HEK293 (cell line): ENCODE measurements around the gene ARPC1B.
A peak's percentile ranks its signal among the peaks of the same experiment; 100 is the strongest.

Experiments
- CTCF ChIA-PET: fragments of 350-600 bp; formaldehyde crosslinking; extraction: SDS; loops from one replicate; lab custom pipeline; 2021; ENCODE audit warnings: antibody characterized with exemption; lab: Yijun Ruan, JAX
- POLR2A ChIA-PET: fragments of 300-600 bp; formaldehyde crosslinking; extraction: SDS; loops from one replicate; lab custom pipeline; 2020; ENCODE audit warnings: antibody characterized with exemption, inconsistent platforms; lab: Yijun Ruan, JAX
- H3K27ac ChIP-seq: fragments of 200-500 bp; sonication (Bioruptor generic); 2 replicates; pipeline ENCODE4 v1.5.1; 2014; ENCODE audit warnings: low read depth, low read length, control low read depth, inconsistent platforms; ENCODE audit errors: extremely low read depth
- H3K36me3 ChIP-seq, 2 experiments: fragments of 200-500 bp in 1 of 2; sonication (Bioruptor generic) in 1 of 2; 1 replicate in 1 of 2; 2 replicates in 1 of 2; pipeline ENCODE4 v1.5.1; 2014 to 2017; ENCODE audit warnings: inconsistent platforms in 2 of 2, low read length in 2 of 2; ENCODE audit not compliant: control insufficient read depth in 2 of 2, insufficient read depth in 1 of 2
- H3K4me1 ChIP-seq: fragments of 200-500 bp; sonication (Bioruptor generic); 2 replicates; pipeline ENCODE4 v1.5.1; 2014; ENCODE audit warnings: mild to moderate bottlenecking, low read length, inconsistent platforms; ENCODE audit not compliant: control insufficient read depth, insufficient read depth
- H3K4me3 ChIP-seq: 2 replicates; pipeline ENCODE4 v1.5.1; 2011; ENCODE audit warnings: low read depth, mild to moderate bottlenecking, control low read depth, low read length, moderate library complexity
- H3K9me3 ChIP-seq: fragments of 200-500 bp; sonication (Bioruptor generic); 2 replicates; pipeline ENCODE4 v1.5.1; 2014; ENCODE audit warnings: low read depth, low read length, inconsistent platforms; ENCODE audit not compliant: control insufficient read depth, insufficient read depth
- GLIS1 ChIP-seq: fragments of 450-650 bp; formaldehyde crosslinking; IDR thresholded peaks from 2 replicates; pipeline ENCODE4 v1.5.1; 2016; ENCODE audit warnings: missing biosample characterization, missing genetic modification characterization
- KLF10 ChIP-seq: fragments of 450-650 bp; IDR thresholded peaks from 2 replicates; pipeline ENCODE4 v1.5.1; 2018; ENCODE audit warnings: missing biosample characterization, mild to moderate bottlenecking, missing genetic modification characterization
- ZFP69B ChIP-seq: fragments of 450-650 bp; formaldehyde crosslinking; IDR thresholded peaks from 2 replicates; pipeline ENCODE4 v1.5.1; 2016; ENCODE audit warnings: missing biosample characterization, missing genetic modification characterization
- ZNF132 ChIP-seq: fragments of 450-650 bp; formaldehyde crosslinking; IDR thresholded peaks from 2 replicates; pipeline ENCODE4 v1.5.1; 2017; ENCODE audit warnings: missing biosample characterization, missing genetic modification characterization, borderline replicate concordance
- ZNF350 ChIP-seq: fragments of 450-650 bp; formaldehyde crosslinking; IDR thresholded peaks from 2 replicates; pipeline ENCODE4 v1.5.0; 2017; ENCODE audit warnings: missing biosample characterization, mild to moderate bottlenecking, missing genetic modification characterization
- ZNF354C ChIP-seq: fragments of 450-650 bp; formaldehyde crosslinking; IDR thresholded peaks from 2 replicates; pipeline ENCODE4 v1.5.1; 2016; ENCODE audit warnings: missing biosample characterization, missing genetic modification characterization, low read depth, borderline replicate concordance
- ZNF529 ChIP-seq: fragments of 450-650 bp; formaldehyde crosslinking; IDR thresholded peaks from 2 replicates; pipeline ENCODE4 v1.5.1; 2017; ENCODE audit warnings: missing genetic modification characterization, missing biosample characterization; ENCODE audit not compliant: insufficient replicate concordance
- ZNF658 ChIP-seq: fragments of 450-650 bp; formaldehyde crosslinking; IDR thresholded peaks from 2 replicates; pipeline ENCODE4; 2016; ENCODE audit warnings: missing biosample characterization, missing genetic modification characterization
- ZNF664 ChIP-seq: fragments of 450-650 bp; formaldehyde crosslinking; IDR thresholded peaks from 2 replicates; pipeline ENCODE4 v1.5.1; 2016; ENCODE audit warnings: missing biosample characterization, missing genetic modification characterization
- ZNF670 ChIP-seq: fragments of 450-650 bp; formaldehyde crosslinking; IDR thresholded peaks from 2 replicates; pipeline ENCODE4 v1.5.1; 2016; ENCODE audit warnings: missing biosample characterization, missing genetic modification characterization, low read depth
- ZNF704 ChIP-seq: fragments of 450-650 bp; formaldehyde crosslinking; IDR thresholded peaks from 2 replicates; pipeline ENCODE4 v1.5.1; 2016; ENCODE audit warnings: missing biosample characterization, missing genetic modification characterization
- ZSCAN4 ChIP-seq: fragments of 450-650 bp; formaldehyde crosslinking; IDR thresholded peaks from 2 replicates; pipeline ENCODE4 v1.5.1; 2017; ENCODE audit warnings: missing biosample characterization, missing genetic modification characterization
- TF ChIP-seq, protein P1 (sequence below): fragments of 450-650 bp; formaldehyde crosslinking; IDR thresholded peaks from 2 replicates; pipeline ENCODE4 v1.5.1; 2016; ENCODE audit warnings: missing biosample characterization, missing genetic modification characterization

ARPC1B gene

DNA sequence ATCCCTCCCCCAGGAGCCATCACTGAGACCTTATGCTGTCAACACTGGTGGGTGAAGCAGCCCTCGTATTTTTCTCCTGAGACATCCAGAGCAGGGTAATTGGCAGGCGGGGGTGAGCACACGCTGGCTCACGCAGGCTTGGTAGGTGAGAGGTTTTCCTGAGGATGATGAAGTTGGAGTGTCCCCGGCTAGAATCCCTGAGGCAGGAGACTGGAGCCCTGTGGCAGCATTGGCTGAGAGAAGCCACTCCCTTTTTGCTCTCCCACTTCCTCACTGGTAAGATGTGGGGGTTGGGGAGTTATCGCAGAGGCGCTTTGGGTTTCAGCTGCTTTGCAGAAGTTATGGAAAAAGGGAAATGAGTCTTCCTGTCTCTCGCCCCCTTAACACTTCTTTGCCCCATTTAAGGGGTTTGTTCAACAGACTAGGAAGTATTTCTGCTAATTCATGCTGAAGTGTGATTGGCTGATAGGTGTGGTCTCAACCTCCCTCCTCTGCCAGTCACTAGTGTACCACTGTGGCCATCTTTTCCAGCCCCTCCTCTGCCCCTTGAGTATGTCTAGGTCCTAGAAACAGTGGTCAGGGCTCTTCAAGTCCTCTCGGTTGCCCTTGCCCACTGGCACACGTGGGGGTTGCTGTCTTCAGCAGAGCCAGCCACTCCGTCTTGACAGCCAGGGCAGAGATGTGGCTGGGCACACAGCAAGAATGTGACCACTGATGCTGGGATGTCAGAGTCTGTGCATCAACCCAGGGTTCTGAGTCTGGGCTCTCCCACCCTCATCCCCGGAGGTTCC, 5.7 kb downstream of the ARPC1B start (continued):
- TF ChIP-seq ZSCAN4 = no peak
- TF ChIP-seq ZFP69B (tag by site-specific recombination) = peak; percentile 92
- no peak for TF ChIP-seq ZNF354C (tag by site-specific recombination)
- TF ChIP-seq KLF10 (tag by site-specific recombination) = peak; percentile 44; the same call in 1 of the 2 replicates
- TF ChIP-seq, all 188 proteins: peak for 5

DNA sequence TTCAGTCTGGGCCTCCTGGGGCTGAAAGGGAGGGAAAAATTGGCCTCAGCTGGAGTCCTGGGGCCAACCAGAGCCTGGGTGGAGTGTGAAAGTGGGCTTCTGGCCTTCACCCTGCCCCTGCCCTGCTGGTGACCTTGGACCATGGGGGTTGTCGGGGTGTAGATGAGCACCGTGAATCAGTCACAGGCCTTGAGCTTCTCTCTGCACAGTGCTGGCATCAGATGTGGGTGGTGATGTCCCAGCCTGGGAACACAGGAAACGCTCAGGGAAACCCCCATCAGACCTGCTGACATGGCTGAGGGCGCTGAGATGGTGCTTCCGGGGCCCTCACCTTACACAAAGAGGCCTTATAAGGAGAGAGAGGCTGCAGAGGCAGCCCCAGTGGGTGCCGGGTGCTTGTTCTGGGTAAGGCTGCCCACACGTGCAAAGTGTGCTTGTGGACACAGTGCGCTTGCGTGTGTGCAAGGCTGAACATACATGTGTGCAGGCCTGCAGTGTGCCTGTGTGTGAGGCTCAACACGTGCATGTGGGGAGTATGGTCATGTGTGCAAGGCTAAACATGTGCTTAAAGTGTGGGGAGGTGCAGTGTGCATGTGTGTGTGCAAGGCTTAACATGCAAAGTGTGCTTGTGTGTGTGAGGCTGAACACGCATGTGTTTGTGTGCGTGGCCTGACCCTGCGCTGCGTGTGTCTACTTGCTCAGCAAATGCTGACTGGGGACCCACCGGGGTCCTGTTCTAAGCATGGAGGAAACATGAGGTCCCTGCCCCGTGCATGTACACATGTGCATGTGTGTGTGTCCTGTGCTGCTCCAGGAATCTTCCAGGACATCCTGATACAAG, 6.5 kb downstream of the ARPC1B start:
- Histone ChIP-seq H3K36me3 (peaks cover 5% of the 10 kb centered on the region in 2 experiments; a peak in 2 of 3 replicates), H3K4me3 (no peak overlapping the region)

GRCh38 chr7:99381664-99382075, 7.1 kb downstream of the ARPC1B start:
- no peak overlapping the region for H3K27ac ChIP-seq
- ChIA-PET POLR2A (interaction anchor here (1.0 kb wide), 1 partner anchor 25 kb away, joined by 3 read pairs; no protein-coding TSS in a partner anchor), CTCF (no interaction called here)
- peaks cover 5 to 9% of the 10 kb centered on the region in 2 experiments; a peak in 2 of 3 replicates for H3K36me3 ChIP-seq
- H3K4me1 ChIP-seq = no peaks in the 10 kb centered on the region; the same call in 1 of the 2 replicates
- no peaks in the 10 kb centered on the region for H3K9me3 ChIP-seq
- TF ChIP-seq, protein P1, sequence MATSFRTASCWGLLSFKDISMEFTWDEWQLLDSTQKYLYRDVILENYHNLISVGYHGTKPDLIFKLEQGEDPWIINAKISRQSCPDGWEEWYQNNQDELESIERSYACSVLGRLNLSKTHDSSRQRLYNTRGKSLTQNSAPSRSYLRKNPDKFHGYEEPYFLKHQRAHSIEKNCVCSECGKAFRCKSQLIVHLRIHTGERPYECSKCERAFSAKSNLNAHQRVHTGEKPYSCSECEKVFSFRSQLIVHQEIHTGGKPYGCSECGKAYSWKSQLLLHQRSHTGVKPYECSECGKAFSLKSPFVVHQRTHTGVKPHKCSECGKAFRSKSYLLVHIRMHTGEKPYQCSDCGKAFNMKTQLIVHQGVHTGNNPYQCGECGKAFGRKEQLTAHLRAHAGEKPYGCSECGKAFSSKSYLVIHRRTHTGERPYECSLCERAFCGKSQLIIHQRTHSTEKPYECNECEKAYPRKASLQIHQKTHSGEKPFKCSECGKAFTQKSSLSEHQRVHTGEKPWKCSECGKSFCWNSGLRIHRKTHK = no peak
- TF ChIP-seq, all 188 proteins: peak for 0
- H3K4me3 ChIP-seq = no peak overlapping the region

More for the DNA sequence above, 6.5 kb downstream of the ARPC1B start:
- CTCF ChIA-PET = no interaction called here
- H3K9me3 ChIP-seq = no peaks in the 10 kb centered on the region
- no peak overlapping the region for H3K27ac ChIP-seq
- H3K4me1 ChIP-seq = no peaks in the 10 kb centered on the region; the same call in 1 of the 2 replicates
- POLR2A ChIA-PET = no interaction called here
- no peak for TF ChIP-seq ZNF350 (tag by site-specific recombination)
- TF ChIP-seq, protein P1 = no peak
- peak; percentile 34; the same call in 1 of the 2 replicates for TF ChIP-seq GLIS1

- H3K4me3 ChIP-seq = no peak overlapping the region
- H3K4me1 ChIP-seq = no peaks in the 10 kb centered on the region; the same call in 1 of the 2 replicates
- ChIA-PET POLR2A (interaction anchor here (1.5 kb wide), 1 partner anchor 10 kb away, joined by 4 read pairs; no protein-coding TSS in a partner anchor), CTCF (interaction anchor here (0.6 to 0.7 kb wide), 2 partner anchors 15 to 98 kb away, joined by 3 to 4 read pairs; no protein-coding TSS in a partner anchor)
- H3K36me3 ChIP-seq = peaks cover 0 to 16% of the 10 kb centered on the region in 2 experiments; a peak in 2 of 3 replicates
- no peaks in the 10 kb centered on the region for H3K9me3 ChIP-seq
- TF ChIP-seq ZNF529 (tag by site-specific recombination) (no peak), ZNF658 (tag by site-specific recombination) (no peak), ZNF132 (tag by site-specific recombination) (no peak), ZNF664 (tag by site-specific recombination) (0 out of 2 replicates have a peak, but pooled peaks have one; percentile 50), ZNF704 (tag by site-specific recombination) (no peak), ZNF670 (no peak)
- no peak overlapping the region for H3K27ac ChIP-seq
These were observed 8.7 kb downstream of the ARPC1B start for GRCh38 chr7:99383203-99383602.
